K562 (cell line): ENCODE data around the gene RALY. TPM values are rescaled to one million over a fixed set of nuclear protein-coding genes. Genes with fewer than 3 reads are reported as not detected.

ENCODE experiments used
- ATAC-seq: fragments of 200-7000 bp; cut with Tn5 transposase; 3 replicates; pipeline ENCODE4 v1.9.1; 2020; ENCODE audit warnings: moderate library complexity
- BruUV-seq: library from RNA; stranded (reverse); fragments of 400-500 nt; replicated peaks from 2 replicates; lab custom pipeline; 2021; lab: Mats Ljungman, UMichigan
- CTCF ChIA-PET: fragments of 300-600 bp; formaldehyde crosslinking; extraction: SDS; loops from one replicate; lab custom pipeline; 2021; ENCODE audit warnings: low intra/inter-chr PET ratio; lab: Yijun Ruan, JAX
- POLR2A ChIA-PET: fragments of 300-600, 350-650 bp; sonication (Branson Sonifier 250); formaldehyde crosslinking; extraction: SDS; loops from one replicate; lab custom pipeline; 2021; ENCODE audit warnings: antibody characterized with exemption, inconsistent platforms; lab: Yijun Ruan, JAX
- DNase-seq, 4 experiments: peaks; one replicate each; pipeline versions ENCODE4 v3.0.0 to v3.0.0-alpha.2; 2011 to 2018; ENCODE audit warnings: low spot score in 3 of 4, mixed read lengths in 3 of 4; ENCODE audit errors: extremely low read depth in 1 of 4
- FAIRE-seq: peaks from 2 replicates; lab custom pipeline; 2011; peaks lifted over from hg19 to GRCh38; lab: Jason Lieb, UNC
- H2AFZ ChIP-seq: 2 replicates; pipeline ENCODE4 v1.6.0; 2011; ENCODE audit warnings: low read depth, low read length, control low read depth, inconsistent platforms
- H3K27ac ChIP-seq: fragments of 200-600 bp; 3 replicates; pipeline ENCODE4 v1.8.0; 2011; ENCODE audit warnings: low read depth, mild to moderate bottlenecking, control low read depth, inconsistent platforms, low read length, moderate library complexity, mixed read lengths; ENCODE audit errors: extremely low read depth
- H3K27me3 ChIP-seq, 2 experiments: fragments of 300-600 bp in 1 of 2; 2 replicates in 1 of 2; 3 replicates in 1 of 2; pipeline versions ENCODE4 v1.6.0 to v1.8.0; 2011; ENCODE audit warnings: inconsistent platforms in 2 of 2, low read length in 2 of 2, mild to moderate bottlenecking in 1 of 2, mixed read lengths in 1 of 2, moderate library complexity in 1 of 2; ENCODE audit not compliant: control insufficient read depth in 2 of 2, insufficient read depth in 2 of 2
- H3K36me3 ChIP-seq: fragments of 300-600 bp; 3 replicates; pipeline ENCODE4 v1.8.0; 2011; ENCODE audit warnings: mild to moderate bottlenecking, low read length, inconsistent platforms; ENCODE audit not compliant: control insufficient read depth, insufficient read depth
- H3K4me1 ChIP-seq, 2 experiments: fragments of 200-600 bp in 1 of 2; replicated peaks in 1 of 2; 2 replicates in 1 of 2; 3 replicates in 1 of 2; pipeline versions ENCODE4 v1.5.1 to v1.8.0; 2011; ENCODE audit warnings: inconsistent platforms in 2 of 2, low read length in 2 of 2, mild to moderate bottlenecking in 1 of 2, mixed read lengths in 1 of 2, moderate library complexity in 1 of 2; ENCODE audit not compliant: control insufficient read depth in 2 of 2, insufficient read depth in 2 of 2
- H3K4me2 ChIP-seq: 2 replicates; pipeline ENCODE4 v1.6.1; 2011; ENCODE audit warnings: low read length, control low read depth, inconsistent platforms, mixed read lengths; ENCODE audit not compliant: insufficient read depth
- H3K4me3 ChIP-seq: fragments of 200-600 bp; sonication (generic), shearing (Covaris generic); 2 replicates; pipeline ENCODE4 v1.5.1; 2016; ENCODE audit warnings: control low read depth, inconsistent platforms
- H3K79me2 ChIP-seq: fragments of 200-600 bp; 3 replicates; pipeline ENCODE4 v1.8.0; 2011; ENCODE audit warnings: low read length, inconsistent platforms; ENCODE audit not compliant: control insufficient read depth, insufficient read depth
- H3K9ac ChIP-seq, 2 experiments: 2 replicates each; pipeline versions ENCODE4 v1.6.0 to v1.6.1; 2011; ENCODE audit warnings: low read depth in 2 of 2, low read length in 2 of 2, control low read depth in 1 of 2, inconsistent platforms in 1 of 2, mild to moderate bottlenecking in 1 of 2, mixed read lengths in 1 of 2; ENCODE audit not compliant: insufficient read depth in 1 of 2
- H3K9me1 ChIP-seq: one replicate; pipeline ENCODE4 v1.6.0; 2011; ENCODE audit warnings: inconsistent platforms, mild to moderate bottlenecking, low read length, moderate library complexity; ENCODE audit not compliant: control insufficient read depth, insufficient read depth
- H3K9me3 ChIP-seq: replicated peaks from 2 replicates; pipeline ENCODE4 v1.5.1; 2011; ENCODE audit warnings: low read depth, low read length, inconsistent platforms; ENCODE audit not compliant: control insufficient read depth, insufficient read depth
- H4K20me1 ChIP-seq: replicated peaks from 2 replicates; pipeline ENCODE4 v1.6.1; 2011; ENCODE audit warnings: low read length, inconsistent platforms, mixed read lengths; ENCODE audit not compliant: control insufficient read depth, insufficient read depth
- EHMT2 ChIP-seq: fragments of 450-650 bp; IDR thresholded peaks from 2 replicates; pipeline ENCODE4 v1.6.1; 2018; ENCODE audit warnings: antibody characterized with exemption
- MIER1 ChIP-seq: fragments of 450-650 bp; IDR thresholded peaks from 2 replicates; pipeline ENCODE4 v1.6.1; 2016; ENCODE audit warnings: antibody characterized with exemption, mild to moderate bottlenecking, low read depth
- NCOA6 ChIP-seq: fragments of 450-650 bp; IDR thresholded peaks from 2 replicates; pipeline ENCODE4 v1.6.1; 2017; ENCODE audit warnings: mild to moderate bottlenecking
- NELFE ChIP-seq: IDR thresholded peaks from 2 replicates; pipeline ENCODE4 v1.6.1; 2011; ENCODE audit warnings: mild to moderate bottlenecking; ENCODE audit not compliant: insufficient read depth, insufficient read length
- NR2C2 ChIP-seq, 2 experiments: fragments of 200-800 bp in 1 of 2; sonication (Bioruptor generic) in 1 of 2; sonication (generic) in 1 of 2; formaldehyde crosslinking in 1 of 2; IDR thresholded peaks; 2 replicates each; pipeline versions ENCODE4 v1.6.1 to v1.8.0; 2016 to 2022; ENCODE audit warnings: mild to moderate bottlenecking in 1 of 2, missing compliant biosample characterization in 1 of 2, missing genetic modification characterization in 1 of 2, missing genetic modification reagents in 1 of 2
- REST ChIP-seq, 2 experiments: fragments of 450-650 bp; formaldehyde crosslinking in 1 of 2; IDR thresholded peaks; 2 replicates each; pipeline versions ENCODE4 v1.4.0 to v1.6.1; 2014 to 2020; ENCODE audit warnings: mild to moderate bottlenecking in 2 of 2, borderline replicate concordance in 1 of 2, low read depth in 1 of 2
- ZNF707 ChIP-seq: fragments of 250-450 bp; sonication (Bioruptor Pico); conservative IDR thresholded peaks from 2 replicates; pipeline ENCODE4 v1.8.0; 2022; ENCODE audit warnings: inconsistent platforms, mild to moderate bottlenecking, moderate library complexity
- ZNF717 ChIP-seq: fragments of 250-450 bp; sonication (Bioruptor Pico); IDR thresholded peaks from 2 replicates; pipeline ENCODE4 v1.5.0; 2021
- WGBS: fragments of 100-300 bp; shearing (Covaris generic); methylation state at CpG from one replicate; pipeline ENCODE4 v1.1.6; 2016; ENCODE audit warnings: low coverage, mixed read lengths; ENCODE audit not compliant: insufficient coverage; ENCODE audit errors: missing lambda C conversion rate; 5-methylcytosine and 5-hydroxymethylcytosine counted together
- in situ Hi-C: fragments of 300-500 bp; cut with MboI; formaldehyde crosslinking; loops from 4 replicates; pipeline ENCODE4 v1.15.0; 2018; ENCODE audit warnings: inconsistent platforms, mixed read lengths
- intact Hi-C: fragments of 100-400 bp; cut with micrococcal nuclease; formaldehyde crosslinking; loops from 2 replicates; pipeline ENCODE4 v1.14.2; 2022
- polyA plus RNA-seq, 8 experiments: library from polyadenylated mRNA; depleted of rRNA in 4 of 8; stranded (reverse) in 5 of 8; unstranded in 3 of 8; fragments of >200 nt; fragmentation: Nextera tagmentation in 2 of 8; fragmentation: Illumina TruSeq in 1 of 8; extraction: Ambion mirVana in 2 of 8; extraction: Trizol in 1 of 8; gene quantifications; 2 replicates each; pipeline versions ENCODE4 v1.2.1 to v1.2.3, GENCODE V29; 2011 to 2014; ENCODE audit warnings: inconsistent platforms in 1 of 8, missing spikeins in 1 of 8
- total RNA-seq, 7 experiments: library from RNA; depleted of rRNA in 6 of 7; stranded (reverse); fragments of >200 nt in 6 of 7; fragmentation: Illumina TruSeq in 2 of 7; extraction: Trizol in 2 of 7; gene quantifications; 2 replicates each; pipeline versions ENCODE4 v1.2.1 to v1.2.3, GENCODE V29; 2011 to 2021; ENCODE audit warnings: low replicate concordance in 1 of 7
- TF ChIP-seq, protein P1 (sequence below): fragments of 250-450 bp; sonication (Bioruptor Pico); IDR thresholded peaks from 2 replicates; pipeline ENCODE4 v1.9.0; 2021; ENCODE audit warnings: mild to moderate bottlenecking, inconsistent platforms
- TF ChIP-seq, protein P2 (sequence below): fragments of 250-450 bp; sonication (Bioruptor Pico); IDR thresholded peaks from 2 replicates; pipeline ENCODE4 v1.8.0; 2022; ENCODE audit warnings: inconsistent platforms

The RALY gene
- total and polyA plus RNA-seq, 9 of the 15 experiments (the other 6 are each of a cell fraction or from before 2014, with no cell fraction given), result 0.80 to 207 (median 128) TPM

- Histone ChIP-seq H3K27ac (no peak overlapping the region), H3K9me1 (peaks cover 6% of the 10 kb centered on the region), H3K9ac (no peak overlapping the region), H3K4me1 (peaks cover 5 to 18% of the 10 kb centered on the region in 2 experiments; a peak in 3 of 5 replicates), H3K4me2 (no peak overlapping the region), H4K20me1 (peaks cover 28% of the 10 kb centered on the region), H3K4me3 (no peak overlapping the region), H3K9me3 (no peaks in the 10 kb centered on the region), H3K36me3 (peaks cover 20% of the 10 kb centered on the region; the same call in 2 of the 3 replicates), H3K79me2 (peaks cover 47% of the 10 kb centered on the region), H3K27me3 (no peaks in the 10 kb centered on the region), H2AFZ (no peak overlapping the region)
- FAIRE-seq (no peak), ATAC-seq (no peak; the same call in 2 of the 3 replicates), DNase-seq (no peak)
- 44% methylated on average over 1 of the region's 1 CpG for WGBS
- POLR2A ChIA-PET, result interaction anchor here (1.0 kb wide), 1 partner anchor 22 kb away, joined by 3 read pairs; no protein-coding TSS in a partner anchor
- BruUV-seq, result no TSS peak
- CTCF ChIA-PET, result no interaction called here
- intact Hi-C loops (no loop called here), in situ Hi-C loops (no loop called here)
- TF ChIP-seq, protein P1, sequence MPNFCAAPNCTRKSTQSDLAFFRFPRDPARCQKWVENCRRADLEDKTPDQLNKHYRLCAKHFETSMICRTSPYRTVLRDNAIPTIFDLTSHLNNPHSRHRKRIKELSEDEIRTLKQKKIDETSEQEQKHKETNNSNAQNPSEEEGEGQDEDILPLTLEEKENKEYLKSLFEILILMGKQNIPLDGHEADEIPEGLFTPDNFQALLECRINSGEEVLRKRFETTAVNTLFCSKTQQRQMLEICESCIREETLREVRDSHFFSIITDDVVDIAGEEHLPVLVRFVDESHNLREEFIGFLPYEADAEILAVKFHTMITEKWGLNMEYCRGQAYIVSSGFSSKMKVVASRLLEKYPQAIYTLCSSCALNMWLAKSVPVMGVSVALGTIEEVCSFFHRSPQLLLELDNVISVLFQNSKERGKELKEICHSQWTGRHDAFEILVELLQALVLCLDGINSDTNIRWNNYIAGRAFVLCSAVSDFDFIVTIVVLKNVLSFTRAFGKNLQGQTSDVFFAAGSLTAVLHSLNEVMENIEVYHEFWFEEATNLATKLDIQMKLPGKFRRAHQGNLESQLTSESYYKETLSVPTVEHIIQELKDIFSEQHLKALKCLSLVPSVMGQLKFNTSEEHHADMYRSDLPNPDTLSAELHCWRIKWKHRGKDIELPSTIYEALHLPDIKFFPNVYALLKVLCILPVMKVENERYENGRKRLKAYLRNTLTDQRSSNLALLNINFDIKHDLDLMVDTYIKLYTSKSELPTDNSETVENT (CRISPR knock-in tag), result no peak
- TF ChIP-seq REST (IDR thresholded peaks at IDR 0.05; ENCODE audit: borderline replicate concordance) (peak; percentile 93), REST (CRISPR knock-in tag; IDR thresholded peaks at IDR 0.05; ENCODE audit: low read depth) (0 out of 2 replicates have a peak, but pooled peaks have one; percentile 37), NCOA6 (no peak), ZNF717 (CRISPR knock-in tag) (no peak), MIER1 (peak; percentile 72), EHMT2 (peak; percentile 81), NR2C2 (CRISPR knock-in tag; IDR thresholded peaks at IDR 0.05) (no peak), NR2C2 (tag; IDR thresholded peaks at IDR 0.05) (no peak), ZNF707 (CRISPR knock-in tag) (no peak), NELFE (no peak)
- TF ChIP-seq, protein P2, sequence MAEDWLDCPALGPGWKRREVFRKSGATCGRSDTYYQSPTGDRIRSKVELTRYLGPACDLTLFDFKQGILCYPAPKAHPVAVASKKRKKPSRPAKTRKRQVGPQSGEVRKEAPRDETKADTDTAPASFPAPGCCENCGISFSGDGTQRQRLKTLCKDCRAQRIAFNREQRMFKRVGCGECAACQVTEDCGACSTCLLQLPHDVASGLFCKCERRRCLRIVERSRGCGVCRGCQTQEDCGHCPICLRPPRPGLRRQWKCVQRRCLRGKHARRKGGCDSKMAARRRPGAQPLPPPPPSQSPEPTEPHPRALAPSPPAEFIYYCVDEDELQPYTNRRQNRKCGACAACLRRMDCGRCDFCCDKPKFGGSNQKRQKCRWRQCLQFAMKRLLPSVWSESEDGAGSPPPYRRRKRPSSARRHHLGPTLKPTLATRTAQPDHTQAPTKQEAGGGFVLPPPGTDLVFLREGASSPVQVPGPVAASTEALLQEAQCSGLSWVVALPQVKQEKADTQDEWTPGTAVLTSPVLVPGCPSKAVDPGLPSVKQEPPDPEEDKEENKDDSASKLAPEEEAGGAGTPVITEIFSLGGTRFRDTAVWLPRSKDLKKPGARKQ, result no peak
These were observed 65.1 kb downstream of the RALY start for GRCh38 chr20:34058831-34059230.
